ENCODE measurements around the gene PAF1. TPM values are rescaled to one million over a fixed set of nuclear protein-coding genes. Genes with fewer than 3 reads are reported as not detected.

The PAF1 gene
- total RNA-seq, 1 donor from 2014 or later, result 33.3 TPM

- intact Hi-C loops (cut with DNase I), result no loop called here
- H3K4me3 ChIP-seq, result no peak overlapping the region
These were observed 36.8 kb upstream of the PAF1 start for GRCh38 chr19:39427707-39428106.

GRCh38 chr19:39426170-39426569 lies 35.3 kb upstream of the PAF1 start:
- no peak for TF ChIP-seq CTCF (IDR thresholded peaks at IDR 0.05)
- intact Hi-C loops (cut with DNase I), result no loop called here
- Histone ChIP-seq H3K4me3 (no peak overlapping the region), H3K36me3 (peaks cover 2% of the 10 kb centered on the region), H3K4me1 (peaks cover 25% of the 10 kb centered on the region), H3K27me3 (no peaks in the 10 kb centered on the region), H3K27ac (no peak overlapping the region), H3K9me3 (no peaks in the 10 kb centered on the region)
- DNase-seq, result no peak
- no peak for ATAC-seq

More at GRCh38 chr19:39427707-39428106, 36.8 kb upstream of the PAF1 start:
- no peaks in the 10 kb centered on the region for H3K27me3 ChIP-seq
- H3K36me3 ChIP-seq, result peaks cover 13% of the 10 kb centered on the region
- TF ChIP-seq CTCF (IDR thresholded peaks at IDR 0.05), result no peak
- no peak for ATAC-seq
- no peaks in the 10 kb centered on the region for H3K9me3 ChIP-seq
- peak overlapping the region; percentile 83 for H3K27ac ChIP-seq
- H3K4me1 ChIP-seq, result peaks cover 27% of the 10 kb centered on the region
- no peak for DNase-seq

- H3K36me3 ChIP-seq, result peaks cover 2% of the 10 kb centered on the region
These were observed 34.8 kb upstream of the PAF1 start for GRCh38 chr19:39425744-39426143.

GRCh38 chr19:39424934-39425333 lies 34.0 kb upstream of the PAF1 start:
- ATAC-seq, result no peak
- TF ChIP-seq CTCF (IDR thresholded peaks at IDR 0.05), result no peak
- Histone ChIP-seq H3K27ac (no peak overlapping the region), H3K4me1 (peaks cover 15% of the 10 kb centered on the region), H3K4me3 (no peak overlapping the region), H3K9me3 (no peaks in the 10 kb centered on the region), H3K27me3 (no peaks in the 10 kb centered on the region), H3K36me3 (peaks cover 2% of the 10 kb centered on the region)
- intact Hi-C loops (cut with DNase I), result no loop called here
- DNase-seq, result no peak

More at GRCh38 chr19:39425744-39426143, 34.8 kb upstream of the PAF1 start:
- Histone ChIP-seq H3K4me1 (peaks cover 21% of the 10 kb centered on the region), H3K27me3 (no peaks in the 10 kb centered on the region), H3K9me3 (no peaks in the 10 kb centered on the region), H3K4me3 (no peak overlapping the region), H3K27ac (no peak overlapping the region)
- ATAC-seq (no peak), DNase-seq (no peak)
- intact Hi-C loops (cut with DNase I), result no loop called here
- no peak for TF ChIP-seq CTCF (IDR thresholded peaks at IDR 0.05)

- H3K9me3 ChIP-seq, result no peaks in the 10 kb centered on the region
- peaks cover 12% of the 10 kb centered on the region for H3K36me3 ChIP-seq
These were observed 32.6 kb upstream of the PAF1 start for GRCh38 chr19:39423258-39424086.

More at GRCh38 chr19:39423258-39424086, 32.6 kb upstream of the PAF1 start:
- no peak for DNase-seq
- ATAC-seq, result no peak
- H3K4me3 ChIP-seq, result no peak overlapping the region
- no peaks in the 10 kb centered on the region for H3K27me3 ChIP-seq
- H3K4me1 ChIP-seq, result peaks cover 5% of the 10 kb centered on the region
- TF ChIP-seq CTCF (IDR thresholded peaks at IDR 0.05), result no peak
- intact Hi-C loops (cut with DNase I), result no loop called here
- no peak overlapping the region for H3K27ac ChIP-seq

Measured in upper lobe of right lung (tissue), 1 donor.